HG02852 (cell line): ENCODE measurements around the gene RIPOR1.

Experiments
- ATAC-seq: cut with Tn5 transposase; IDR thresholded peaks from one replicate; pipeline ENCODE4 v1.9.1; 2021; ENCODE audit warnings: mild to moderate bottlenecking, moderate library complexity; ENCODE audit not compliant: unreplicated experiment

The RIPOR1 gene

GRCh38 chr16:67549936-67550335 lies 21.3 kb downstream of the RIPOR1 start:
- ATAC-seq = no peak

- ATAC-seq = no peak
Measured at GRCh38 chr16:67551091-67551490, 22.5 kb downstream of the RIPOR1 start.

- ATAC-seq = no peak
Measured at GRCh38 chr16:67551972-67552371, 23.3 kb downstream of the RIPOR1 start.

DNA sequence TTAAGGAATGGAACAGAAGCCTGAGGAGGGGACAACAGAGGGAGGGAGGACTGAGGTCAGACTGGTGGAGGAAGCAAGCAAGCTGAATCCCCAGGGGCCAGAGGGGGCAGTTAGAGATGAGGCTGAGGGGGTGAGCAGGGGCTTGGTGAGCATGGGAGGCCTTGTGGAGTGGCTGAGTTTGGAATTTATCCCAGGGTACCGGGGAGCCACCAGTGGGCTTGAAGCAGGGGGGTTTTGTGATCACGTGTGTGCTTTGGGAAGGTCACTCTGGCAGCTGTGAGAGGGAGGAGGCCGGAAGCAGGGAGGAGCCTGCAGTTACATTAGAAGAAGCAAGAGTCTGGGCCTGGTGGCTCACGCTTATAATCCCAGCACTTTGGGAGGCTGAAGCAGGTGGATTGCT lies 23.8 kb downstream of the RIPOR1 start:
- ATAC-seq = no peak

DNA sequence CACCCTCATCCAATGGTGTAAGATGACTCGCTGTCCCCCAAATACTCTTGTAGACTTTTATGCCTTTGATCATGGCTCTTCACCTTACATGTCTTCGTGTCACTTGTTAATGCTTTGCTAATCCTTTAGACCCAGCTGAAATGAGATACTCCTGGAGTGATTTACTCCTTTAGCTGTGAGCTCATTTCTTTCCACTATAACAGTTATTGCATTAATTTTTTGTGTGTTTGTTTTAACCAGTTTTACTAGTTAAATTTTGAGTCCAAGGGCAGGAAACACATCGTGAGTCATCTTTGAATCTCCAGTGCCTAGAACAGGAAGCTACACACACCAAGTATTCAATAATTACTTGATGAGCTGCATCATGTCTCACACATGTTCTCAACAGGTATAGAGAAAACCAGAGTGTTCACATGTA lies 27.2 kb downstream of the RIPOR1 start:
- no peak for ATAC-seq

- ATAC-seq = no peak
Measured at GRCh38 chr16:67558859-67559258, 30.2 kb downstream of the RIPOR1 start.

GRCh38 chr16:67560827-67561342 lies 32.3 kb downstream of the RIPOR1 start:
- ATAC-seq = no peak

DNA sequence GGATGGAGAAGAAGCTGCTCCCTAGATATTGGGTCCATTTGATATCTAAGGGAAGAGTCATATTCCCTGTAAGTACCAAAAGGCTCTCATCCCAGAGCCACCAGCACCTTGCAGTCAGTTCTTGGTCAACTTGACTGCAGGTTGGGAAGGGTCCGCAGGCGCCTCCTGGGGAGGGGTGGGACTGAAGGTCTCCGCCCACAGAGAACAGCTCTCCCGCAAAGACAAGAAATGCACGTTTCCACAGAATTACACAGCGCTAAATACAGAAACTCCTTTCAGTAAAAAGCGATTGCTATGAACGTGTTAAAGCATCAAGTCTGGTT lies 32.8 kb downstream of the RIPOR1 start:
- ATAC-seq = no peak

DNA sequence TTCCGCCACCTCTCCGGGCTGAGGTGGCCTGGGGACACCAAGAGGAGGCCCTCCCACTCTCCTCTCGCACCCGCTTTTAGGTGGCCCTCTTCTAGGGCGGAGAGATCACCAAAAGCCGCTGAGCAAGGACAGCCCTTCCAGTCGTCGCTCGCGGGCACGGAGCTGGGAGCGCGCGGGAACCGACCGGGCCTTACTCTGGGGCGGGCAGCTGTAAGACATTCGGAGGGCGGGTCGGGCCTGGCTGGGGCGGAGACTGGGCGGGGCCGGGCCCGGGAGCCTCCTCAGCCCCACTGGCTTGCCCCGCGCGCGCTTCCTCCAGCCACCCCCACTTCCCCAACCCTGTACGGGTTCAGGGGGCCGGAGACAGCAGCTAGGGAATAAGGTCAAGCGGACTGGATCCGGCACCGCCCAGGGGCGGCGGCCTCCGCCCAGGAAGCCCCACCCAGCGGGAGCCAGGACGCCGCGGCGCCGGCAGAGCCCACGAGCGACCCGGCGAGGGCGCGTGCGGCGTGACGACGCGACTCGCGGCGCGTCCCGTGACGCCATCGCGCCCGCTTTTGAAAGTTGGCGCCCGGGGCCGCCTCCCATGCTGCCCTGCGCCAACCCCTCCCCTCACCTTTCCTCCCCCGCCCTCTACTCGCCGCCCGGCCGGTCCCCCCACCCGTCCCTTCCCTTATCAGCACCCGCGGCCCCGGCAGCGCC lies 33.3 kb downstream of the RIPOR1 start:
- ATAC-seq = peak; percentile 78

DNA sequence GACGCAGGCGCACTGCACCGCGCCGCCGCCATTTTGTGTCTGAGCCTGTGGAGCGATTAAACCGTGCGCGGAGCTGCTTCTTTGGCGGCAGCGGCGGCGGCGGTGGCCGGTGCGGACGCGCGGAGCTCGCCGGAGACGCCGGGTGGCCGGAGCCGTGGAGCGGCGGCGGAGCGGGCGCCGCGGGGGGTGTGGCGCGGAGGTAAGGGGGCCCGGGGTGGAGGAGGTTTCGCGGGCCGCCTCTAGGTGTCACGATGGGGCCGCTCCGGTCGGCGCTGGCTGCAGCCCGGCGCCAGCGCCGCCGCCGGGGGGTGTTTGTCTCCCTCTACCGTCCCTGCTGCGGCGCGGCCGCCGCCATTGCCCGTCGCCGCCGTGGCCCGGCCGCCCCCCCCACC lies 33.9 kb downstream of the RIPOR1 start, which contains the start of gene CTCF:
Gene CTCF (plus strand): TSS at position 1 of the 392 bp plus-strand sequence. CDS start 48,307 bp downstream, outside the sequence.
- peak; percentile 42 for ATAC-seq

DNA sequence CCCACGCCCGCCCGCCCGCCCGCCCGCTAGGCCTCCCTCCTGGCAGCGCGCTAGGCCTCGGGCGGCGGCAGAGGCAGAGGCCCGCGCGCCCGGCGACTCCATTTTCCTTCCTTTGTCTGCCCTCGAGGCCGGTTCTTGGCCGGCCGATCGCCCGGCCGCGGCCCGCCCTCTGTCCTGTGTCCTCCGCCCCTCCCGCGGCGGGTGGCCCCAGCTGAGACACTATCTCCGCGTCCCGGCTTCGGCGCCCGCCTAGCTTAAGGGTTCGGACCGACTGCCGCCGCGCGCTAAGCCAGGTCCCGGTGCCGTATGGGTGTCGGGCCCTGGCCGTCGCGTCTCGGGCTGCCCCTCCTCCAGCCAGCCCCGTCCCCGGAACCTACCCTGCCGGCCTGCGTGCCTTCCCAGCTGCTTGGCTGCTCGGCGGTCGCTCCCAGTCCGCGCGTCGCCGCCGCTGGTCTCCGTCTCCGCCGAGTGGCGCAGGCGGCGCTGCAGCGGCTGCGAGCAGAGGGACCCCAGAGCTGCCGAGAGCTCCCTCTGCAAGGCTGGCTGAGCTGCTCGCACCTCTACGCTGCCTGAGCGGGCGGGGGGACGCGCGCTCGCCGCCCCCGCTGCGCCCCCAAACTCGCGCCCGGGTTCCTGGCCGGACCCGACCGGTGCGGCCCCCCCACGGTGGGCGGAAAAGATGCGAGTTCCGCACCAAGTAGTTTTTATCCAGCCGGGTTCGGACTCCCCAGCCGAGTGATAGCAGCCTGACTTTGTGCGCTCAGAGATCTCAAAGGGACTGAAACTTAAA lies 34.5 kb downstream of the RIPOR1 start:
- ATAC-seq = peak; percentile 4

- ATAC-seq = no peak
Measured at GRCh38 chr16:67563708-67564468, 35.3 kb downstream of the RIPOR1 start.

- no peak for ATAC-seq
Measured at GRCh38 chr16:67565470-67566100, 37.0 kb downstream of the RIPOR1 start.

DNA sequence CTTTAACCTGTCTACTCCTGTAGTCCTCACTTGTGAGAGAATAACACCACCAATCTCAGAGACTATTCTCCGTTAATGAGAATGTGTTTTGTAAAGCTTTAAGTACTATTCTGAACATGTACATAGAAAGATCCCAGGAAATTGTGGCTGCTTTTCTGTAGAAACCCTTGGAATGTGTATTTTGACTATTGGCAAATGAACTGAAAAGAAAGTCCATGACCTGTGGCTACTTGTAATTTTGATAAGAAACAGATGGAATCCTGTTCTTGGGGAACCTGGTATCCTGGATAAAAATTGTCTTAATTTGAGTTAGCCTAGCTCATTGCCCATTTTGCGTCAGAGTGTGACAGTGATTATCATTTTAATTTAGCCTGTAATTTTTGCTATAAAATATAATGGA lies 42.8 kb downstream of the RIPOR1 start:
- ATAC-seq = no peak

- ATAC-seq = no peak
Measured at GRCh38 chr16:67571981-67572431, 43.4 kb downstream of the RIPOR1 start.

- ATAC-seq = no peak
Measured at GRCh38 chr16:67579686-67580085, 51.1 kb downstream of the RIPOR1 start.

DNA sequence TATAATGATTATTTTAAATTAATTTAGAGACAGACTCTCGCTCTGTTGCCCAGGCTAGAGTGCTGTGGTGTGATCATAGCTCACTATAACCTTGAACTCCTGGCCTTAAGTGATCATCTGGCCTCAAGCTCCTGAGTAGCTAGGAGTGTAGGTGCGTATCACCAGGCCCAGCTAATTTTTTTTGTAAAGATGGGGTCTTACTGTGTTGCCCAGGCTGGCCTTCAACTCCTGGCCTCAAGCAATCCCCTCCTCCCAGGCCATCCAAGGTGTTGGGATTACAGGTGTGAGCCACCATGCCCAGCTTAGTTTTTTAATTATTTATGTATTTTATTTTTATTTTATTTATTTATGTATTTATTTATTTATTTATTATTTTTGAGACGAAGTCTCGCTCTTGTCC lies 51.6 kb downstream of the RIPOR1 start:
- ATAC-seq = no peak

DNA sequence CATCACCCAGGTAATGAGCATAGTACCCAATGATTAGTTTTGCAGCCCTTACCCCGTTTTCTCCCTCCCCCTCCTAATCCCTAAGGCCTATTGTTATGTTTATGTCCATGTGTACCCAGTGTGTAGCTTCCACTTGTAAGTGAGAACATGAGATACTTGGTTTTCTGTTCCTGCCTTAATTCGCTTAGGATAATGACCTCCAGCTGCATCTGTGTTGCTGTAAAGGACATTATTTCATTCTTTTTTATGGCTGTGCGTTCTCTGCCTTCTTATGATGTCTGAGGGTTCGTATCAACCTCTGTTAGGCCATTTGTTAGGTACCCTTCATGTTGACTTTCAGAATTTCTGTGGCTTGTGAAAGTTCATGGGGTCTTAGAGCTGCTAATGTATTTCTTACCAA lies 64.7 kb downstream of the RIPOR1 start:
- ATAC-seq = no peak

DNA sequence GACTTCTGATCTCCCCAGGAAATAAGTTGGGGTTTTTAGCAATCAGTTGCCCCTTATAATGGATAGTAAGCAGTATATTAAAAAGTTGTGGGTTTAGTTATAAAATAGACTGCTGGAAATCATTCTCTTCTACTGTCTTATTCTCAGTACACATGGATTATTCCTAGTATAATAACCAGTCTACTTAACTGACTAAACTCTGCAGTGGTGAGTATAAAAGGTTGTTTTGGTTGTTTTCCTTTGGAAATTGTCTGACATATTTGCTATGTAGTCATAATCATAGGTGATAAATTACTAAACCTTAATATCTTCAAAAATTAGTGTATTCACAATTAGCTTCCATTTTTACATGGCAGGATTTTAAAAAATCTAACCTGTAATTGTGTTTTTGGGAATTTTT lies 65.1 kb downstream of the RIPOR1 start:
- ATAC-seq = no peak

DNA sequence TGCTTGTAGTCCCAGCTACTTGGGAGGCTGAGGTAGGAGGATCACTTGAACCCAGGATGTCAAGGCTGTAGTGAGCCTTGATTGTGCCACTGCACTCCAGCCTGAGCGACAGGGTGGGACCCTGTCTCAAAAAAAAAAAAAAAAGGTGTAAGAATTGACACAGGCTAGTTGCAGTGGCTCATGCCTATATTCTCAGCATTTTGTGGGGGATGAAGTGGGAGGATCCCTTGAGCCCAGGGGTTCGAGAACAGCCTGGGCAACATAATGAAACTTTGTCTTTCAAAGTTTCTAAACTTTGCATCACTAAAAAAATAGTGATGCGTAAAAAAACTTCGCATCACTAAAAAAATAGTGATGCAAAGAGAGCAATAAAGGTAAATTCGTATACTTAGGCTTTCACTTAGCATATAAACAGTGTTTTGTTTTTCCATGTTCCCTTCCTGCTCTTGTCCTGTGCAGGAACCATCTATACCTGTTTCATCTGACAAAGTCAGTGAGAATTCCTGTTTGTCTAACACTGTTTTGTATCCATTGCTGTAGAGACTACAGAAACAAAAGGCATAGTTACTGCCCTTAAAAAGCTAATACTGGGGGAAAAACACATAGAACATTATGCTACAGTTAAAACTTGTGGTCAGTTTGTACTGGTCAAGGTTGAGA lies 65.8 kb downstream of the RIPOR1 start:
- ATAC-seq = no peak
